Endothelial cell of umbilical vein (primary cell): ENCODE data around the gene RAB3IP. TPM values are rescaled to one million over a fixed set of nuclear protein-coding genes. Genes with fewer than 3 reads are reported as not detected.

Source experiments
- BruUV-seq: library from RNA; stranded (reverse); fragments of 400-500 nt; replicated peaks from 2 replicates; lab custom pipeline; 2021; lab: Mats Ljungman, UMichigan
- CTCF ChIA-PET: fragments of 300-600, 350-600 bp; sonication (Branson Sonifier 250); formaldehyde crosslinking; loops from one replicate; lab custom pipeline; 2021; ENCODE audit warnings: antibody characterized with exemption, inconsistent platforms; lab: Charles Lee
- POLR2A ChIA-PET: fragments of 300-600, 350-600 bp; sonication (Branson Sonifier 250); formaldehyde crosslinking; loops from one replicate; lab custom pipeline; 2021; ENCODE audit warnings: antibody characterized with exemption, inconsistent platforms; lab: Charles Lee
- DNase-seq: peaks from one replicate; pipeline ENCODE4 v3.0.0-alpha.2; 2011; ENCODE audit warnings: low read depth, low spot score
- FAIRE-seq: peaks from 2 replicates; lab custom pipeline; 2011; peaks lifted over from hg19 to GRCh38; lab: Jason Lieb, UNC
- H2AFZ ChIP-seq: 2 replicates; pipeline ENCODE4 v1.6.0; 2012; ENCODE audit warnings: low read depth, low read length, control low read depth, inconsistent platforms
- H3K27ac ChIP-seq: 2 replicates; pipeline ENCODE4 v1.5.1; 2011; ENCODE audit warnings: low read depth, mild to moderate bottlenecking, control low read depth, low read length, moderate library complexity; ENCODE audit not compliant: insufficient read depth
- H3K27me3 ChIP-seq, 2 experiments: 2 replicates each; pipeline versions ENCODE4 v1.6.0 to v1.6.1; 2011; ENCODE audit warnings: low read length in 2 of 2, mixed read lengths in 1 of 2; ENCODE audit not compliant: control insufficient read depth in 2 of 2, insufficient read depth in 2 of 2
- H3K36me3 ChIP-seq, 2 experiments: 2 replicates in 1 of 2; 3 replicates in 1 of 2; pipeline ENCODE4 v1.5.1; 2011; ENCODE audit warnings: low read length in 2 of 2, mild to moderate bottlenecking in 1 of 2, moderate library complexity in 1 of 2; ENCODE audit not compliant: control insufficient read depth in 2 of 2, insufficient read depth in 2 of 2; ENCODE audit errors: extremely low read depth in 1 of 2
- H3K4me1 ChIP-seq: 3 replicates; pipeline ENCODE4 v1.5.1; 2011; ENCODE audit warnings: mild to moderate bottlenecking, low read length; ENCODE audit not compliant: control insufficient read depth, insufficient read depth; ENCODE audit errors: extremely low read depth
- H3K4me2 ChIP-seq: 2 replicates; pipeline ENCODE4 v1.6.1; 2011; ENCODE audit warnings: low read length, control low read depth, mixed read lengths; ENCODE audit not compliant: insufficient read depth
- H3K4me3 ChIP-seq, 3 experiments: fragments of 200-600 bp in 1 of 3; sonication (generic), shearing (Covaris generic) in 1 of 3; replicated peaks in 1 of 3; 2 replicates each; pipeline ENCODE4 v1.5.1; 2011 to 2016; ENCODE audit warnings: control low read depth in 3 of 3, low read length in 3 of 3, mild to moderate bottlenecking in 2 of 3, inconsistent platforms in 1 of 3, low read depth in 1 of 3, moderate library complexity in 1 of 3; ENCODE audit not compliant: insufficient read depth in 1 of 3
- H3K79me2 ChIP-seq: 2 replicates; pipeline ENCODE4 v1.6.0; 2012; ENCODE audit warnings: low read length, inconsistent platforms; ENCODE audit not compliant: control insufficient read depth, insufficient read depth
- H3K9ac ChIP-seq: replicated peaks from 2 replicates; pipeline ENCODE3; 2011; ENCODE audit warnings: low read length, control low read depth; ENCODE audit not compliant: insufficient read depth; ENCODE audit errors: extremely low read depth
- H3K9me1 ChIP-seq: replicated peaks from 3 replicates; pipeline ENCODE4 v1.6.0; 2011; ENCODE audit warnings: mild to moderate bottlenecking, low read length; ENCODE audit not compliant: control insufficient read depth, insufficient read depth; ENCODE audit errors: extremely low read depth
- H3K9me3 ChIP-seq: replicated peaks from 2 replicates; pipeline ENCODE4 v1.5.1; 2012; ENCODE audit warnings: low read length, inconsistent platforms; ENCODE audit not compliant: control insufficient read depth, insufficient read depth
- H4K20me1 ChIP-seq: replicated peaks from 2 replicates; pipeline ENCODE3; 2011; ENCODE audit warnings: mild to moderate bottlenecking, low read length; ENCODE audit not compliant: control insufficient read depth, insufficient read depth; ENCODE audit errors: extremely low read depth
- CTCF ChIP-seq, 2 donors: IDR thresholded peaks; 1 replicate in 1 of 2; 2 replicates in 1 of 2; pipeline ENCODE4 v1.5.1; 2011; ENCODE audit warnings: low read length in 2 of 2, mild to moderate bottlenecking in 2 of 2, moderate library complexity in 2 of 2, control low read depth in 1 of 2, inconsistent platforms in 1 of 2, low read depth in 1 of 2; ENCODE audit not compliant: insufficient read depth in 1 of 2; ENCODE audit errors: extremely low read depth in 1 of 2
- EZH2 ChIP-seq: IDR thresholded peaks from 2 replicates; pipeline ENCODE4 v1.6.1; 2012; ENCODE audit warnings: borderline replicate concordance, low read depth, mild to moderate bottlenecking, moderate library complexity, low read length, inconsistent platforms; ENCODE audit not compliant: severe bottlenecking
- FOS ChIP-seq: IDR thresholded peaks from 2 replicates; pipeline ENCODE4 v1.6.1; 2011; ENCODE audit warnings: mild to moderate bottlenecking, low read length, moderate library complexity, borderline replicate concordance; ENCODE audit not compliant: insufficient read depth
- GATA2 ChIP-seq: IDR thresholded peaks from 2 replicates; pipeline ENCODE4 v1.7.0; 2011; ENCODE audit warnings: low read depth, mild to moderate bottlenecking, moderate library complexity, mixed read lengths, low read length; ENCODE audit not compliant: insufficient read length, insufficient read depth
- JUN ChIP-seq: IDR thresholded peaks from 2 replicates; pipeline ENCODE4 v1.6.1; 2011; ENCODE audit warnings: borderline replicate concordance, low read depth; ENCODE audit not compliant: insufficient read length, insufficient read depth
- MAX ChIP-seq: IDR thresholded peaks from 2 replicates; pipeline ENCODE4 v1.6.1; 2011; ENCODE audit not compliant: insufficient read depth, insufficient read length
- MYC ChIP-seq: IDR thresholded peaks from one replicate; pipeline ENCODE4 v1.6.1; 2011; ENCODE audit warnings: mild to moderate bottlenecking, low read depth, low read length
- POLR2A ChIP-seq: IDR thresholded peaks from 2 replicates; pipeline ENCODE4 v1.6.1; 2012; ENCODE audit warnings: low read depth, mild to moderate bottlenecking, control low read depth, low read length
- POLR2AphosphoS5 ChIP-seq: IDR thresholded peaks from 2 replicates; pipeline ENCODE4 v1.6.1; 2012; ENCODE audit warnings: low read depth, mild to moderate bottlenecking, control low read depth, low read length, moderate library complexity; ENCODE audit not compliant: insufficient read depth
- dilution Hi-C: fragments of 300-500 bp; cut with MboI; formaldehyde crosslinking; loops from one replicate; pipeline ENCODE4 v1.15.0; 2019; ENCODE audit warnings: low sequenced_read_pairs; ENCODE audit not compliant: extremely low pct_ligation_motif_present
- intact Hi-C: fragments of 100-400 bp; cut with micrococcal nuclease; formaldehyde crosslinking; loops from one replicate; pipeline ENCODE4 v1.10.0; 2022
- polyA plus RNA-seq, 4 experiments: library from polyadenylated mRNA; depleted of rRNA in 3 of 4; stranded (reverse) in 3 of 4; unstranded in 1 of 4; fragments of >200 nt; gene quantifications; 2 replicates each; pipeline versions ENCODE4 v1.2.1 to v1.2.3, GENCODE V29; 2011 to 2012; ENCODE audit warnings: missing spikeins in 1 of 4
- total RNA-seq: library from RNA; stranded (reverse); gene quantifications from 2 replicates; pipeline ENCODE4 v1.2.3, GENCODE V29; 2021

RAB3IP gene
- total and polyA plus RNA-seq, 2 donors (not counting 3 experiments of a cell fraction or from before 2014, with no cell fraction given): 9.6 to 13.3 TPM

- Histone ChIP-seq H3K9me1 (no peaks in the 10 kb centered on the region), H3K79me2 (no peaks in the 10 kb centered on the region), H4K20me1 (no peaks in the 10 kb centered on the region), H3K4me3 (no peak overlapping the region), H3K4me1 (no peaks in the 10 kb centered on the region), H3K4me2 (no peak overlapping the region), H3K27me3 (peaks cover 0 to 1% of the 10 kb centered on the region in 2 experiments), H3K9ac (no peak overlapping the region), H3K27ac (no peak overlapping the region), H2AFZ (no peak overlapping the region), H3K36me3 (no peaks in the 10 kb centered on the region), H3K9me3 (no peaks in the 10 kb centered on the region)
- TF ChIP-seq POLR2AphosphoS5 (no peak), CTCF (IDR thresholded peaks at IDR 0.05; ENCODE audit: extremely low read depth in 1 of 2, insufficient read depth in 1 of 2, low read depth in 1 of 2, low read length in 2 of 2) (no peak), FOS (no peak), EZH2 (no peak), MYC (no peak), GATA2 (no peak), JUN (no peak), MAX (no peak), POLR2A (no peak)
- intact Hi-C loops: no loop called here
- CTCF ChIA-PET: interaction anchor here (1.6 kb wide), 1 partner anchor 44 kb away, joined by 4 read pairs; no protein-coding TSS in a partner anchor
- FAIRE-seq: no peak
- BruUV-seq: no TSS peak
- dilution Hi-C loops: no loop called here
- DNase-seq: no peak
- POLR2A ChIA-PET: no interaction called here
Measured at GRCh38 chr12:69836015-69836414, 97.4 kb downstream of the RAB3IP start.
